Duodenal mucosa (tissue), 2 donors: ENCODE measurements around the gene MMP28.

ENCODE experiments used
- H3K27ac ChIP-seq: one replicate; pipeline ENCODE4 v1.7.0; 2013; ENCODE audit warnings: low read depth, low read length
- H3K27me3 ChIP-seq, 2 donors: one replicate each; pipeline ENCODE4 v1.7.0; 2013; ENCODE audit warnings: low read length in 2 of 2, control low read depth in 1 of 2; ENCODE audit not compliant: insufficient read depth in 2 of 2, control insufficient read depth in 1 of 2
- H3K36me3 ChIP-seq, 2 donors: one replicate each; pipeline ENCODE4 v1.7.0; 2013; ENCODE audit warnings: low read length in 2 of 2, control low read depth in 1 of 2; ENCODE audit not compliant: insufficient read depth in 2 of 2, control insufficient read depth in 1 of 2
- H3K4me1 ChIP-seq, 2 donors: one replicate each; pipeline ENCODE4 v1.7.0; 2013; ENCODE audit warnings: low read length in 2 of 2, control low read depth in 1 of 2; ENCODE audit not compliant: insufficient read depth in 2 of 2, control insufficient read depth in 1 of 2
- H3K4me3 ChIP-seq, 2 donors: one replicate each; pipeline ENCODE4 v1.7.0; 2013; ENCODE audit warnings: low read length in 2 of 2, low read depth in 1 of 2
- H3K9ac ChIP-seq, 2 donors: one replicate each; pipeline ENCODE4 v1.7.0; 2013; ENCODE audit warnings: low read length in 2 of 2, low read depth in 1 of 2
- H3K9me3 ChIP-seq, 2 donors: one replicate each; pipeline ENCODE4 v1.7.0; 2013; ENCODE audit warnings: low read length in 2 of 2, control low read depth in 1 of 2; ENCODE audit not compliant: control insufficient read depth in 1 of 2

The MMP28 gene

DNA sequence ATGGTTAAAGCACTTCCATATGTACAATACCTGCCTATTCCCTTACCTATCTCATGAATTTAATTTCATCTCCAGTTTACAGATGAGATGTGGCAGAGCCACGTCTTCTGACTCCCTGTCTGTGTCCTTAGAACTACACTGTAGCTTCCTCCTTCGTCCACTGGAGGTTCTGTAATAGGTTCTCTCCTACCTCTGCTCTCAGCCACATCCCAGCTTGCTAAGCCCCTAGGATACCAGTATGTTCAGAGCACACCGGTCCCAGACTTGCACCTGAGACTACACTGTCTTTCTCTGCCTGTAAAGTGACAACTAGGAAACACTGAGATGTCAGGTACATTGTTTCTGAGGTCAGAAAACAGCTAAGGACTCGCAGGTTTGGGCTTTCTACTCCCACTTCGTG, 67.8 kb downstream of the MMP28 start:
- no peak overlapping the region for H3K9ac ChIP-seq
- peaks cover 25 to 33% of the 10 kb centered on the region in 2 donors for H3K36me3 ChIP-seq
- no peaks in the 10 kb centered on the region for H3K9me3 ChIP-seq
- H3K27ac ChIP-seq: no peak overlapping the region
- H3K27me3 ChIP-seq: no peaks in the 10 kb centered on the region
- H3K4me3 ChIP-seq: no peak overlapping the region
- peaks cover 17 to 18% of the 10 kb centered on the region in 2 donors for H3K4me1 ChIP-seq

DNA sequence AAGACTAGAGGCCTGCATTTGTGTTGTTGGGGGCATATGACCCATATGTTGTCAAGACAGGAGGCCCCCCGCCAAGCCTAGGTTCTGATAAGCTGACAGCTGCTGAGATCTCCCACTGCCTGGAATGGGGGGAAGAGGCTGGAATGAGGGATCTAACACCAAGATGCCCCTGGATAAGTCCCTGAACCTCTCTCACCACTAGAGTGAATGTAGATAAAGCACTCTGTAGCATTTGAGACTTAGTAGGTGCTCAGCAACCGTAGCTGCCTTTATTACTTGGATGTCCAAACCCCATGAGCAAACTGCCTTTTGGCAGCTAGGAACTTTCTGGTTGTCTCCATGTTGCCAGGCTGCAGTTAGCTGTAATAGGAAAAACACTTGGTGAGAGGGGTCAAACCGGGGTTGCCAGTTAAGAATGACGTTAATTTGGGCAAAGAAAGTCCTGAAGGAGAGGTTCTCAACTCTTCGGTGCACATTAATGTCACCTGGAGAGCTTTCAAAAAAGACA, 68.4 kb downstream of the MMP28 start:
- Histone ChIP-seq H3K36me3 (peaks cover 25 to 33% of the 10 kb centered on the region in 2 donors), H3K27ac (no peak overlapping the region), H3K9me3 (no peaks in the 10 kb centered on the region), H3K4me1 (peaks cover 13 to 17% of the 10 kb centered on the region in 2 donors), H3K9ac (no peak overlapping the region), H3K27me3 (no peaks in the 10 kb centered on the region), H3K4me3 (no peak overlapping the region)

DNA sequence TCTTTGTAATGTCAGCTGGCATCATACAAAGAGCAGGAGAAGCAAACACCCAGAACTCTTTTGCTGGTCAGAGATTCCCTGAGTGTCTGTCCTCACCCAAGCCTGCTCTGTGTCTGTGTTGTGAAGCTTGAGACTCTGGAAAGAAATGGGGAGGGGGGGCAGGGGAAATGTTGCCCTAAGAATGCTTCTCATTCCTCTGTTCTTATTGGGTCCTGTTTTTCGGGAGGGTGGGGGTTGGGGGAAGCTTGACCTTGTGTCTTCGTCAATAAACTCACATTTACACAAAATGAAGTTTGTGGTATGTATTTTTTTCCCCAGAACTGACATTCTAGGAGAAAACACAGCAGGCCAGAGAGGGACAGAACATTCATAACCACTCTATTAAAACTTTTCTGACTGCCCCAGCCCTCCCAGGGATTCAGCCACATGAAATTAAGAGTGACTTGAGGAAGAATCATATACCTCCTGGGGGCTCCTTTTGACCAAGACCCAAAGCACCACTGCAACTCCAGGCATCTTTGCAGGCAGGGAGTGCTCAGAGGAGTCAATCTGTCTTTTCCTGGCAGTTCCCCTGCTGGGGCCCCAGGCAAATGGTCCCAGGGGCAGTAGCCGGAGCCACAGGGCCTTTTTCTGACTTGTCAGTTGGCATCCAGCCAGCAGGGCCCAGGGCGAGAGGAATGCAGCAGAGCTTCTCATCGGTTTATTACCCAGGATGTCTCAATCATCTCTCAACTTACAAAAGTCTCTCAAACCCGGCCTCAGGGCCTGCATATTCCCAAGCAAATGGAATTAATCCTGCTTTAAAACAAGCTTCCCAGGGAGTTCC, 69.1 kb downstream of the MMP28 start:
- Histone ChIP-seq H3K36me3 (peaks cover 25 to 33% of the 10 kb centered on the region in 2 donors), H3K27ac (no peak overlapping the region), H3K4me3 (no peak overlapping the region), H3K4me1 (peaks cover 12 to 16% of the 10 kb centered on the region in 2 donors), H3K27me3 (no peaks in the 10 kb centered on the region), H3K9ac (no peak overlapping the region), H3K9me3 (no peaks in the 10 kb centered on the region)

- H3K4me3 ChIP-seq: no peak overlapping the region
- H3K27me3 ChIP-seq: no peaks in the 10 kb centered on the region
- H3K9me3 ChIP-seq: no peaks in the 10 kb centered on the region
- peaks cover 25 to 35% of the 10 kb centered on the region in 2 donors for H3K36me3 ChIP-seq
- H3K9ac ChIP-seq: no peak overlapping the region
- H3K4me1 ChIP-seq: peaks cover 7 to 11% of the 10 kb centered on the region in 2 donors
- no peak overlapping the region for H3K27ac ChIP-seq
Observed at GRCh38 chr17:35725802-35726126, 69.7 kb downstream of the MMP28 start.

DNA sequence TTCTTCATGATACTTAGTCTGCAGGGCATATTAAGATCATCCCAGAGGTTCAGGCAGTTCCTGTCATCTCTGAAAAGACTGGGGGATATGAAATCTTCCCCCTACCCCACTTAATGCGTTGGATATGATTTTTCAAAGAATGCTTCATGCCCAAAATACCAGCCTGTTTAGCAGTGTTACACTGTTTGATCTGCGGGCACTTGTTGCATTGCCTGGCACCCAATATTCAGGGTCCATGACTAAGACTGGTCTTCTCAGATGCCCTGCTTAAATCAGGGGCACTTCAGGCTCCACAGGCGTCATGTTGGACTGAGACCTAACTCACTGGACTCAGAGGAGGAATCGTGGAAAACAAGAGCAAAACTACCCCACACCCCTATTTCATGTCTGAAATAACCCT, 70.4 kb downstream of the MMP28 start:
- Histone ChIP-seq H3K27me3 (no peaks in the 10 kb centered on the region), H3K4me1 (peaks cover 7 to 10% of the 10 kb centered on the region in 2 donors), H3K36me3 (peaks cover 25 to 38% of the 10 kb centered on the region in 2 donors)

DNA sequence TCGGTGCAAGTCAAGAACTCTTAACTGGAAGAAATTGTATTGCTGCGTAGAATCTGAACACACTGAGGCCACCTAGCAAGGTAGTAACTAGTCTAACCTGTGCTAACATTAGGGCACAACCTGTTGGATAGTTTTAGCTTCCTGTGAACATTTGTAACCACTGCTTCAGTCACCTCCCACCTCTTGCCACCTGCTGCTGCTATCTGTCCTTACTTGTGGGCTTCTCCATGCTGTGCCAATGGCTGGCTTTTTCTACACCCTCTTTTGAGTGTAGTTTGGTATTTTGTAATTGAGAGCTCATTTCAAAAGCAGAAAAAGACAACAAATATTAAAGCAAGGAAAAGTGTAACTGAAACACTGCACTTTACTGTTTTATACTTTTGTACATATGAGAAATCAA, 71.7 kb downstream of the MMP28 start:
- Histone ChIP-seq H3K9ac (no peak overlapping the region), H3K27me3 (no peaks in the 10 kb centered on the region), H3K4me3 (no peak overlapping the region), H3K4me1 (peaks cover 7 to 10% of the 10 kb centered on the region in 2 donors), H3K27ac (no peak overlapping the region), H3K36me3 (peaks cover 25 to 42% of the 10 kb centered on the region in 2 donors), H3K9me3 (no peaks in the 10 kb centered on the region)

More for the DNA sequence above, 70.4 kb downstream of the MMP28 start:
- Histone ChIP-seq H3K4me3 (no peak overlapping the region), H3K9ac (no peak overlapping the region), H3K9me3 (no peaks in the 10 kb centered on the region), H3K27ac (no peak overlapping the region)

GRCh38 chr17:35717475-35717874, 78.0 kb downstream of the MMP28 start:
- no peak overlapping the region for H3K27ac ChIP-seq
- H3K4me3 ChIP-seq: no peak overlapping the region
- peaks cover 10 to 57% of the 10 kb centered on the region in 2 donors for H3K36me3 ChIP-seq
- H3K27me3 ChIP-seq: no peaks in the 10 kb centered on the region
- H3K4me1 ChIP-seq: peaks cover 11 to 12% of the 10 kb centered on the region in 2 donors
- H3K9ac ChIP-seq: no peak overlapping the region
- H3K9me3 ChIP-seq: no peaks in the 10 kb centered on the region

- peaks cover 10 to 57% of the 10 kb centered on the region in 2 donors for H3K36me3 ChIP-seq
- H3K9ac ChIP-seq: no peak overlapping the region
- H3K27me3 ChIP-seq: no peaks in the 10 kb centered on the region
- H3K4me3 ChIP-seq: no peak overlapping the region
- H3K4me1 ChIP-seq: peaks cover 12% of the 10 kb centered on the region in 2 donors
- H3K9me3 ChIP-seq: no peaks in the 10 kb centered on the region
- H3K27ac ChIP-seq: no peak overlapping the region
Observed at GRCh38 chr17:35716897-35717465, 78.5 kb downstream of the MMP28 start.

GRCh38 chr17:35716173-35716572, 79.3 kb downstream of the MMP28 start:
- no peaks in the 10 kb centered on the region for H3K9me3 ChIP-seq
- H3K27ac ChIP-seq: no peak overlapping the region
- peaks cover 12% of the 10 kb centered on the region in 2 donors for H3K4me1 ChIP-seq

More at GRCh38 chr17:35716173-35716572, 79.3 kb downstream of the MMP28 start:
- Histone ChIP-seq H3K36me3 (peaks cover 13 to 58% of the 10 kb centered on the region in 2 donors), H3K9ac (no peak overlapping the region), H3K4me3 (no peak overlapping the region), H3K27me3 (no peaks in the 10 kb centered on the region)
